ENCODE results near the gene PRIM2.

DNA sequence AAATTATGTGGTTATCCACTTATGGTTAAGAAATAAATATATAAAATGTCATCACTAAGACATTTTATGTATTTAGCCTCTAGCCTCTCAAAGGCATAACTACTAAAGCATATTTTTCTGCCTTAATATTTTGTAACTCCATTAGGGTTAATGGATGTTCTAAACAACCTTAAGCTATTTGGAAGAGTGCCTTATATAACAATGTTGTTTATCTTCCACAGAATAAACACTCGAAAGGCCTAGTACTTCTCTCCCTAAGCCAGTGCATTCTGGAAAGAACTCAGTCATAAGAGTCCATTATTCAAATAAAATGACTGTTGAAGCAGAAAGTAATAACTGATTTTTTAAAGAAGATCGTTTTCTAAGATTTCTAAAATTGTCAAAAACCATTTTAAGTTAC, 15.0 kb upstream of the PRIM2 start:
- TF ChIP-seq POLR2AphosphoS5 (IDR thresholded peaks at IDR 0.05; ENCODE audit: low read depth, low read length) (no peak), POLR2A (IDR thresholded peaks at IDR 0.05; ENCODE audit: low read depth, low read length) (no peak), TAF1 (IDR thresholded peaks at IDR 0.05; ENCODE audit: low read depth, low read length) (no peak), PAX5 (IDR thresholded peaks at IDR 0.05; ENCODE audit: insufficient read depth, low read length, severe bottlenecking) (no peak), SPI1 (IDR thresholded peaks at IDR 0.05; ENCODE audit: low read depth, low read length) (no peak)
